Stimulated activated CD8-positive, alpha-beta memory T cell treated with anti-CD3 and anti-CD28 coated beads, Interleukin-12 subunit alpha, Interleukin-12 subunit beta, amount 100 ng/mL, for 4 hours (primary cell): ENCODE measurements around the gene GRID2.

Experiments used
- DNase-seq: peaks from one replicate; pipeline ENCODE4 v3.0.0-alpha.2; 2020; ENCODE audit warnings: low read depth

Gene GRID2

GRCh38 chr4:93814141-93814540 is 1510.4 kb downstream of the GRID2 start:
- DNase-seq, result no peak

- DNase-seq, result no peak
Measured at GRCh38 chr4:93814722-93815121, 1511.0 kb downstream of the GRID2 start.
